GM10248 (cell line): ENCODE results near the gene PDCD11.

Source experiments
- CTCF ChIA-PET: fragments of 300-600 bp; sonication (Branson Sonifier 250); formaldehyde crosslinking; extraction: SDS; loops from one replicate; lab custom pipeline; 2021; ENCODE audit warnings: antibody characterized with exemption; lab: Yijun Ruan, JAX
- POLR2A ChIA-PET: fragments of 350-650 bp; sonication (Branson Sonifier 250); formaldehyde crosslinking; extraction: SDS; loops from one replicate; lab custom pipeline; 2020; ENCODE audit warnings: antibody characterized with exemption; lab: Yijun Ruan, JAX
- DNase-seq: peaks from one replicate; pipeline ENCODE4 v3.0.0; 2012; ENCODE audit errors: extremely low spot score
- TF ChIP-seq, protein P1 (sequence below): IDR thresholded peaks from 2 replicates; pipeline ENCODE4 v1.5.1; 2012; ENCODE audit warnings: mild to moderate bottlenecking, low read depth; ENCODE audit errors: extremely low read depth, missing control alignments, control extremely low read depth

Gene PDCD11

DNA sequence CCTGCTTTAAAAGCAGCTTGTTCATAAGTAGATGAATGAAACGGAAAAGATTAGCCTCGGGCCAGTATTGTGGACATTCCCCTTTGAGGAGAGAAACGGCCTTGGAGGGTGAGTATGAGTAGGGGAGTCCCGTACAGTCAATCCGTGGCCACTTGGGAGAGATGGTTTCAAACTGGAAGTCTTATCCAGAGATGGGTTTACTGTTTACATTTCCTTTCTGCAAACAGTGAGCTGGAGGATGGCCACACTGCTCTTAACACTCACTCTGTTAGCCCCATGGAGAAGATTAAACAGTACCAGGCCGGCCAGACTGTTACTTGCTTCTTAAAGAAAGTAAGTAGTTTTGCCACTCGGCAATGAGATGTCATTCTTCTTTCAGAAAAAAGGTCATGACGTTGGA is 35.5 kb downstream of the PDCD11 start:
- TF ChIP-seq, protein P1, sequence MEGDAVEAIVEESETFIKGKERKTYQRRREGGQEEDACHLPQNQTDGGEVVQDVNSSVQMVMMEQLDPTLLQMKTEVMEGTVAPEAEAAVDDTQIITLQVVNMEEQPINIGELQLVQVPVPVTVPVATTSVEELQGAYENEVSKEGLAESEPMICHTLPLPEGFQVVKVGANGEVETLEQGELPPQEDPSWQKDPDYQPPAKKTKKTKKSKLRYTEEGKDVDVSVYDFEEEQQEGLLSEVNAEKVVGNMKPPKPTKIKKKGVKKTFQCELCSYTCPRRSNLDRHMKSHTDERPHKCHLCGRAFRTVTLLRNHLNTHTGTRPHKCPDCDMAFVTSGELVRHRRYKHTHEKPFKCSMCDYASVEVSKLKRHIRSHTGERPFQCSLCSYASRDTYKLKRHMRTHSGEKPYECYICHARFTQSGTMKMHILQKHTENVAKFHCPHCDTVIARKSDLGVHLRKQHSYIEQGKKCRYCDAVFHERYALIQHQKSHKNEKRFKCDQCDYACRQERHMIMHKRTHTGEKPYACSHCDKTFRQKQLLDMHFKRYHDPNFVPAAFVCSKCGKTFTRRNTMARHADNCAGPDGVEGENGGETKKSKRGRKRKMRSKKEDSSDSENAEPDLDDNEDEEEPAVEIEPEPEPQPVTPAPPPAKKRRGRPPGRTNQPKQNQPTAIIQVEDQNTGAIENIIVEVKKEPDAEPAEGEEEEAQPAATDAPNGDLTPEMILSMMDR: no peak
- ChIA-PET CTCF (interaction anchor here (1.0 kb wide), 1 partner anchor 38 kb away, joined by 3 read pairs; no protein-coding TSS in a partner anchor), POLR2A (no interaction called here)
- DNase-seq: no peak

DNA sequence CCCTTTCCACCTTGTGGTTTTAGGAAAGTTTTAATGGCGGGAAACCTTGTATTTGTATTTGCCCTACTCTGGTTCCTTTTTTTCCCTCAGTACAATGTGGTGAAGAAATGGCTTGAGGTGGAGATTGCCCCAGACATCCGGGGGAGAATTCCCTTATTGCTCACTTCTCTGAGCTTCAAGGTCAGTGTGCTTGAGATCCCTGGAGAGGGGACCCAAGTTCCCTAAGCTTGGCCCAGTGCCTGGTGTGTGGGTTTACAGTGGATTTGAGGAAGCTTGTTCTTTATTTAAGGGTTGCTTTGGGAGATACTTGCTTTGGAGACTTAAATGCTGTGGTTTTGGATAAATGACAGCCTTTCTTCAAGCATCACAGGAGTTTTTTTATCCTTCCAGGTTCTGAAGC is 37.4 kb downstream of the PDCD11 start:
- ChIA-PET CTCF (interaction anchor here (1.1 to 1.4 kb wide), 4 partner anchors 16 to 348 kb away, joined by 3 to 4 read pairs (median 3); no protein-coding TSS in a partner anchor), POLR2A (no interaction called here)
- TF ChIP-seq, protein P1: no peak
- no peak for DNase-seq

DNA sequence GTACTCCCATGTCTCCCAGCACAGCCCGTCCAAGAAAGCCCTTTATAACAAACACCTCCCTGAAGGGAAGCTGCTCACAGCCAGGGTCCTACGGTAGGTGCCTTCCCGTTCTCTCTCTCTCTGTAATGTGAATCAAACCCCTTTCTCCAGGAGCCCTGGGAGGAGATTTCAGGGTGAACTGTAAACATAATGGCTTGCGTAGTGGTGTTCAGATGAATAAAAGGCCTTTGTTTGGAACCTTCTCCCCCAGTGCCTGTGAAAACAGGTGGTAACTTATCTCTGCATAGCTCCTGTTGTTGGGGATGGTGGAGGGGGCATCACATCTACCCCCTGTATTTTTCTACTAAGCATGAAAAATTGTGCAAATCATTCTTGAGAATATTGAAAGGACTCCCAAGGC is 43.4 kb downstream of the PDCD11 start:
- TF ChIP-seq, protein P1: no peak
- CTCF ChIA-PET: interaction anchor here (1.1 kb wide), 1 partner anchor 41 kb away, joined by 3 read pairs; no protein-coding TSS in a partner anchor
- no peak for DNase-seq
- POLR2A ChIA-PET: no interaction called here

DNA sequence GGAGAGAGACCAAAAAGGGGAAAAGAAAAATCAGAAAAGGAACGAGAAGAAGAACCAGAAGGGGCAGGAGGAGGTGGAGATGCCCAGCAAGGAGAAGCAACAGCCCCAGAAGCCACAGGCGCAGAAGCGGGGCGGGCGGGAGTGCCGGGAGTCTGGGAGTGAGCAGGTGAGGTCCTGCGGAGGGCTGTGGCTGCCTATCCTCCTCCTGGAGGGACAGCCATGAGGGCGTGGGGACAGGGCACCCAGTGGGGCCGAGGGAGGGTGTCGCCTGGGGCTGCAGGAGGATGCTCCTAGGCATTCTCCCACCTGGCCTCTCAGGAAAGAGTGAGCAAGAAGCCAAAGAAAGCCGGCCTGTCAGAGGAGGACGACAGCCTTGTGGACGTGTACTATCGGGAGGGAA is 44.0 kb downstream of the PDCD11 start:
- DNase-seq: no peak
- ChIA-PET CTCF (no interaction called here), POLR2A (no interaction called here)
- TF ChIP-seq, protein P1: no peak

DNA sequence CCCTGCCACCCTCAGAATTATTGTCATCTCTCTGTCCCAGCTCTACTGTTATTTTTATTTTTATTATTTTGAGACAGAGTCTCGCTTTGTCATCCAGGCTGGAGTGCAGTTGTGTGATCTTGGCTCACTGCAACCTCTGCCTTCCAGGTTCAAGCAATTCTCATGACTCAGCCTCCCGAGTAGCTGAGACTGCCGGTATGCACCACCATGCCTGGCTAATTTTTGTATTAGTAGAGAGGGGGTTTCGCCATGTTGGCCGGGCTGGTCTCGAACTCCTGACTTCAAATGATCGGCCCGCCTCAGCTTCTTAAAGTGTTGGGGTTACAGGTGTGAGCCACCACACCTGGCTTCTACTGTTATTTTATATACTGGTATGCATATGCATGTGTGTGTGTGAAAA is 44.8 kb downstream of the PDCD11 start:
- POLR2A ChIA-PET: no interaction called here
- CTCF ChIA-PET: interaction anchor here (1.8 kb wide), 1 partner anchor 25 kb away, joined by 5 read pairs; no protein-coding TSS in a partner anchor
- DNase-seq: no peak
- TF ChIP-seq, protein P1: no peak

DNA sequence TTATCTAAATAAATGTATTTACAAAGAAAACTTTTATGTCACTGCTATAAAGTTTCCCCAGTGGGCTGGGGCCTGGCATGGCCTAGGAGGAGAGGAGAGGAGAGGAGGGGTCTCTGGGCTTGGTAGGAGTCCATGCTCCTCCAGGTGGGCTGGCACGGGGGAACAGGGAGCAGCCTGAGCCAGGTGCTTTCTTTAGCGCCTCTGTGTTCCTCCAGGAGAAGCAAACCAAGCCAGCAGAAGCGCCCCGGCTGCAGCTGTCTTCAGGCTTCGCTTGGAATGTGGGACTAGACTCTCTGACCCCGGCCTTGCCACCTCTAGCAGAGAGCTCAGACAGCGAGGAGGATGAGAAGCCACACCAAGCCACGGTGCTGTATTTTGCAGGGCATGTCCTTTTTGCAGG is 45.2 kb downstream of the PDCD11 start:
- ChIA-PET CTCF (interaction anchor here (1.1 to 1.8 kb wide), 2 partner anchors 25 to 45 kb away, joined by 5 read pairs; no protein-coding TSS in a partner anchor), POLR2A (no interaction called here)
- no peak for DNase-seq
- TF ChIP-seq, protein P1: no peak
